Measurements from ENCODE around the gene RNF144A. TPM values are rescaled to one million over a fixed set of nuclear protein-coding genes. Genes with fewer than 3 reads are reported as not detected.

Gene RNF144A
- total and polyA plus RNA-seq, 2 donors (not counting 3 experiments of a cell fraction or from before 2014, with no cell fraction given), result 9.7 to 28.8 TPM

- DNase-seq (ENCODE audit: low read depth, low spot score) (no peak), FAIRE-seq (no peak)
- Histone ChIP-seq H3K27me3 (ENCODE audit: control insufficient read depth in 2 of 2, insufficient read depth in 2 of 2, low read length in 2 of 2) (no peaks in the 10 kb centered on the region), H3K27ac (ENCODE audit: insufficient read depth, low read depth, low read length) (no peak overlapping the region), H3K9ac (replicated peaks; ENCODE audit: extremely low read depth, insufficient read depth, low read length) (no peak overlapping the region), H2AFZ (ENCODE audit: low read depth, low read length) (no peak overlapping the region), H3K36me3 (ENCODE audit: control insufficient read depth in 2 of 2, extremely low read depth in 1 of 2, insufficient read depth in 2 of 2, low read length in 2 of 2) (no peaks in the 10 kb centered on the region), H3K79me2 (ENCODE audit: control insufficient read depth, insufficient read depth, low read length) (no peaks in the 10 kb centered on the region), H4K20me1 (replicated peaks; ENCODE audit: control insufficient read depth, extremely low read depth, insufficient read depth, low read length) (no peaks in the 10 kb centered on the region), H3K4me3 (replicated peaks in 1 of 3; ENCODE audit: insufficient read depth in 1 of 3, low read depth in 1 of 3, low read length in 3 of 3) (no peak overlapping the region), H3K4me1 (ENCODE audit: control insufficient read depth, extremely low read depth, insufficient read depth, low read length) (no peaks in the 10 kb centered on the region), H3K9me3 (replicated peaks; ENCODE audit: control insufficient read depth, insufficient read depth, low read length) (no peaks in the 10 kb centered on the region), H3K9me1 (replicated peaks; ENCODE audit: control insufficient read depth, extremely low read depth, insufficient read depth, low read length) (no peaks in the 10 kb centered on the region), H3K4me2 (ENCODE audit: insufficient read depth, low read length) (no peak overlapping the region)
- ChIA-PET CTCF (interaction anchor here (2.2 kb wide), 1 partner anchor 19 kb away, joined by 7 read pairs; no protein-coding TSS in a partner anchor), POLR2A (no interaction called here)
- TF ChIP-seq POLR2A (IDR thresholded peaks at IDR 0.05; ENCODE audit: low read depth, low read length) (no peak), GATA2 (IDR thresholded peaks at IDR 0.05; ENCODE audit: insufficient read depth, insufficient read length, low read depth, low read length) (no peak), EZH2 (IDR thresholded peaks at IDR 0.05; ENCODE audit: borderline replicate concordance, low read depth, low read length, severe bottlenecking) (no peak), MYC (IDR thresholded peaks at IDR 0.05; ENCODE audit: low read depth, low read length) (no peak), JUN (IDR thresholded peaks at IDR 0.05; ENCODE audit: borderline replicate concordance, insufficient read depth, insufficient read length, low read depth) (no peak), CTCF (IDR thresholded peaks at IDR 0.05; ENCODE audit: extremely low read depth in 1 of 2, insufficient read depth in 1 of 2, low read depth in 1 of 2, low read length in 2 of 2) (no peak), FOS (IDR thresholded peaks at IDR 0.05; ENCODE audit: borderline replicate concordance, insufficient read depth, low read length) (no peak), POLR2AphosphoS5 (IDR thresholded peaks at IDR 0.05; ENCODE audit: insufficient read depth, low read depth, low read length) (no peak), MAX (IDR thresholded peaks at IDR 0.05; ENCODE audit: insufficient read depth, insufficient read length) (no peak)
- dilution Hi-C loops (cut with MboI; ENCODE audit: extremely low pct_ligation_motif_present, low sequenced_read_pairs) (no loop called here), intact Hi-C loops (cut with micrococcal nuclease) (no loop called here)
- no TSS peak for BruUV-seq (replicated peaks)
Observed at GRCh38 chr2:7063789-7064188, 146.6 kb downstream of the RNF144A start.

Data from endothelial cell of umbilical vein (primary cell).